Nephron progenitor cell (in vitro differentiated cells): ENCODE data around the gene CACNA1D.

Experiments
- DNase-seq: peaks from one replicate; pipeline ENCODE4 v3.0.0; 2021
- H3K27ac Mint-ChIP-seq: 2 replicates; pipeline ENCODE4 v1.8.0; 2021; ENCODE audit warnings: mild to moderate bottlenecking, moderate library complexity, mixed read lengths
- H3K27me3 Mint-ChIP-seq: 2 replicates; pipeline ENCODE4 v1.8.0; 2021; ENCODE audit warnings: mild to moderate bottlenecking, low read depth, mixed read lengths; ENCODE audit not compliant: poor library complexity
- H3K36me3 Mint-ChIP-seq: 2 replicates; pipeline ENCODE4 v1.8.0; 2021; ENCODE audit warnings: low read depth, mixed read lengths
- H3K4me1 Mint-ChIP-seq: 2 replicates; pipeline ENCODE4 v1.8.0; 2021; ENCODE audit warnings: mixed read lengths
- H3K4me3 Mint-ChIP-seq: 2 replicates; pipeline ENCODE4 v1.8.0; 2021; ENCODE audit warnings: mild to moderate bottlenecking, moderate library complexity, mixed read lengths
- H3K9me3 Mint-ChIP-seq: 2 replicates; pipeline ENCODE4 v1.8.0; 2021; ENCODE audit warnings: mild to moderate bottlenecking, moderate library complexity, mixed read lengths
- CTCF ChIP-seq: fragments of 200-600 bp; sonication (generic); IDR thresholded peaks from 2 replicates; pipeline ENCODE4 v1.5.0; 2021; ENCODE audit warnings: antibody characterized with exemption

CACNA1D gene

DNA sequence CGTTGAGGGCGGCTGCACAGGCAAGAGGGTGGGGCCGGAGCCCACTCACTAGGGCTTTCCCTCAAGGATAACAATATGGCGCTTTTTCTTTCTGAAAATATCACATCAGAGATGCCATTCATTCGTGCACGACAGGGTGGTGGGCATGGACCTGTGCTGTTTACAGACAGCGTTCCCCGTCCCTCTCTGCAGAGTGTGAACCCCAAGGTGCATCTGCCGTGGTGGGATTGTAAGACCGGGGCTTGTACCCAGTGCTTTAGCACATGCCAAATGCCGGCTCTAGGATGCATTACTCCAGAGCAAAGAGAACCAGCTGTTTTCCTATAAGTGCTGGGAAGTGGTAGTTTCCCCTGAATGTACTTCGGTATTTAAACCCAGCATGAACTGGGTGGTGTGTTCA is 314.9 kb downstream of the CACNA1D start:
- peaks cover 27% of the 10 kb centered on the region for H3K4me1 Mint-ChIP-seq
- H3K4me3 Mint-ChIP-seq, result no peak overlapping the region
- H3K9me3 Mint-ChIP-seq, result no peaks in the 10 kb centered on the region
- H3K27ac Mint-ChIP-seq, result no peak overlapping the region
- peaks cover 8% of the 10 kb centered on the region for H3K27me3 Mint-ChIP-seq
- H3K36me3 Mint-ChIP-seq, result no peaks in the 10 kb centered on the region
- no peak for TF ChIP-seq CTCF
- no peak for DNase-seq

- Mint-ChIP-seq H3K4me3 (no peak overlapping the region), H3K9me3 (no peaks in the 10 kb centered on the region), H3K4me1 (peaks cover 20% of the 10 kb centered on the region), H3K27me3 (peaks cover 8% of the 10 kb centered on the region), H3K27ac (no peak overlapping the region), H3K36me3 (no peaks in the 10 kb centered on the region)
- DNase-seq, result no peak
- no peak for TF ChIP-seq CTCF
Observed at GRCh38 chr3:53809764-53810400, 315.5 kb downstream of the CACNA1D start.

DNA sequence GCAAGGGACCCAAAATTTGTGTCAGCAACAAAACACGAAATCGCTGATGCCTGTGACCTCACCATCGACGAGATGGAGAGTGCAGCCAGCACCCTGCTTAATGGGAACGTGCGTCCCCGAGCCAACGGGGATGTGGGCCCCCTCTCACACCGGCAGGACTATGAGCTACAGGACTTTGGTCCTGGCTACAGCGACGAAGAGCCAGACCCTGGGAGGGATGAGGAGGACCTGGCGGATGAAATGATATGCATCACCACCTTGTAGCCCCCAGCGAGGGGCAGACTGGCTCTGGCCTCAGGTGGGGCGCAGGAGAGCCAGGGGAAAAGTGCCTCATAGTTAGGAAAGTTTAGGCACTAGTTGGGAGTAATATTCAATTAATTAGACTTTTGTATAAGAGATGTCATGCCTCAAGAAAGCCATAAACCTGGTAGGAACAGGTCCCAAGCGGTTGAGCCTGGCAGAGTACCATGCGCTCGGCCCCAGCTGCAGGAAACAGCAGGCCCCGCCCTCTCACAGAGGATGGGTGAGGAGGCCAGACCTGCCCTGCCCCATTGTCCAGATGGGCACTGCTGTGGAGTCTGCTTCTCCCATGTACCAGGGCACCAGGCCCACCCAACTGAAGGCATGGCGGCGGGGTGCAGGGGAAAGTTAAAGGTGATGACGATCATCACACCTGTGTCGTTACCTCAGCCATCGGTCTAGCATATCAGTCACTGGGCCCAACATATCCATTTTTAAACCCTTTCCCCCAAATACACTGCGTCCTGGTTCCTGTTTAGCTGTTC is 316.9 kb downstream of the CACNA1D start:
- Mint-ChIP-seq H3K27me3 (peaks cover 4% of the 10 kb centered on the region), H3K27ac (no peak overlapping the region), H3K4me3 (no peak overlapping the region), H3K36me3 (no peaks in the 10 kb centered on the region), H3K4me1 (peaks cover 15% of the 10 kb centered on the region), H3K9me3 (no peaks in the 10 kb centered on the region)
- TF ChIP-seq CTCF, result no peak
- DNase-seq, result no peak

DNA sequence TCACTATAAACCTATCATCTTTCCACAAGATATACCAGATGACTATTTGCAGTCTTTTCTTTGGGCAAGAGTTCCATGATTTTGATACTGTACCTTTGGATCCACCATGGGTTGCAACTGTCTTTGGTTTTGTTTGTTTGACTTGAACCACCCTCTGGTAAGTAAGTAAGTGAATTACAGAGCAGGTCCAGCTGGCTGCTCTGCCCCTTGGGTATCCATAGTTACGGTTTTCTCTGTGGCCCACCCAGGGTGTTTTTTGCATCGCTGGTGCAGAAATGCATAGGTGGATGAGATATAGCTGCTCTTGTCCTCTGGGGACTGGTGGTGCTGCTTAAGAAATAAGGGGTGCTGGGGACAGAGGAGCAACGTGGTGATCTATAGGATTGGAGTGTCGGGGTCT is 318.0 kb downstream of the CACNA1D start:
- Mint-ChIP-seq H3K36me3 (no peaks in the 10 kb centered on the region), H3K27ac (no peak overlapping the region), H3K27me3 (no peaks in the 10 kb centered on the region), H3K9me3 (no peaks in the 10 kb centered on the region), H3K4me1 (peaks cover 4% of the 10 kb centered on the region), H3K4me3 (no peak overlapping the region)
- TF ChIP-seq CTCF, result peak; percentile 6
- no peak for DNase-seq

DNA sequence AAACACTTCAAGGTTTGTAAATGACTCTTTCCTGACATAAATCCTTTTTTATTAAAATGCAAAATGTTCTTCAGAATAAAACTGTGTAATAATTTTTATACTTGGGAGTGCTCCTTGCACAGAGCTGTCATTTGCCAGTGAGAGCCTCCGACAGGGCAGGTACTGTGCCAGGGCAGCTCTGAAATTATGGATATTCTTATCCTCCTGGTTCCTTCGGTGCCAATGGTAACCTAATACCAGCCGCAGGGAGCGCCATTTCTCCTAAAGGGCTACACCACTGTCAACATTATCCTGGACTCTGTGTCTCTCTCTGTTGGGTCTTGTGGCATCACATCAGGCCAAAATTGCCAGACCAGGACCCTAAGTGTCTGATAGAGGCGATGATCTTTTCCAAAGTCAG is 318.8 kb downstream of the CACNA1D start:
- Mint-ChIP-seq H3K27me3 (peaks cover 3% of the 10 kb centered on the region), H3K36me3 (no peaks in the 10 kb centered on the region), H3K4me3 (no peak overlapping the region), H3K9me3 (no peaks in the 10 kb centered on the region), H3K27ac (no peak overlapping the region), H3K4me1 (no peaks in the 10 kb centered on the region)
- TF ChIP-seq CTCF, result no peak
- DNase-seq, result no peak

DNA sequence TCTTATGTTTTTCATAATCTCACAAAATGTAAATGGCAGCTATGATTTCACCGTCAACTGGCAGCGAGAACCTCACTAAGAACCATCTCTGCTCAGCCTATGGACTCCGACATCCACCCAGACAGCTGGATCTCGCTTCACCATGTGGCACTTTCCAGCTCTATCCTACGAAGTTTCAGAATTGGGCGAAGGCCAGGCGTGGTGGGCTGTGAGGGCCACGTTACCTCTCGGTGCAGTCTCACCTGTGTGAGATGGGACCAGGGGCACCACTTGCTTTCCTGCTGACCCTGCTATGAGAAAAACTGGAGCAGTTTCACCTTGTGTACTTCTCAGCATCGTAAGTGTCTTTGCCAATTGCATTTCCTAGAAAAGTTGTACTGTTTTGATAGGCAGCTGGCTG is 319.5 kb downstream of the CACNA1D start:
- no peaks in the 10 kb centered on the region for H3K36me3 Mint-ChIP-seq
- no peaks in the 10 kb centered on the region for H3K9me3 Mint-ChIP-seq
- H3K27me3 Mint-ChIP-seq, result peaks cover 3% of the 10 kb centered on the region
- H3K4me1 Mint-ChIP-seq, result no peaks in the 10 kb centered on the region
- no peak for TF ChIP-seq CTCF
- no peak overlapping the region for H3K27ac Mint-ChIP-seq
- H3K4me3 Mint-ChIP-seq, result no peak overlapping the region
- no peak for DNase-seq
